ENCODE data around the gene WIPI1.

The WIPI1 gene

DNA sequence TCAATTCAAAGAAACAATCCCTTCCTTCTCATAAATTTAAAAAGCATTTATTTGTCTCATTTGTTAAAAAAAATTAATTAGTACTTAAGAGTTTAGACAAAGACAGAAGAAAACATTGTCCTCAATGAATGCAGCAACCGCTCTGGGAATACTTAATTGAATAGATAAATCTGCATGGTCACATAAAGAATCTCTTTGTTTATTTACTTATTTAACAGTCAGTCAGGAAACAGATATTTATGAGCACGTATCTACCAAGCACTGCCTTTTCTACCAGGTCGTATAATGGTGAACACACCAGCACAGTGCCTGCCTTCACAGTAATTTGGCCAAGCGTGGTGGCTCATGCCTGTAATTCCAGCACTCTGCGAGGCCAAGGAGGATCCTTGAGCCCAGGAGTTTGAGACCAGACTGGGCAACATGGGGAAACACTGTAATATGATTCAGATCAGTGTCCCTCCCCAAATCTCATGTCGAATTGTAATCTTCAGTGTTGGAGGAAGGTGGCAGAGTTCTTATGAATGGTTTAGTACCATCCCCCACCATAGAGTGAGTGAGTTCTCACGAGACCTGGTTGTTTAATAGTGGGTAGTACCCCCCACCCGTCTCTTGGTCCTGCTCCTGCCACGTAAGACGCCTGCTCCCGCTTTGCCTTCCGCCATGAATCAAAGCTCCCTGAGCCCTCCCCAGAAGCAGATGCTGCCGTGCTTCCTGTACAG lies 8.1 kb downstream of the WIPI1 start:
- TF ChIP-seq MYC (IDR thresholded peaks at IDR 0.05; ENCODE audit: low read depth, low read length): no peak
- TF ChIP-seq POLR2A (IDR thresholded peaks at IDR 0.05; ENCODE audit: extremely low read depth, insufficient read length): no peak
- TF ChIP-seq, protein P1, sequence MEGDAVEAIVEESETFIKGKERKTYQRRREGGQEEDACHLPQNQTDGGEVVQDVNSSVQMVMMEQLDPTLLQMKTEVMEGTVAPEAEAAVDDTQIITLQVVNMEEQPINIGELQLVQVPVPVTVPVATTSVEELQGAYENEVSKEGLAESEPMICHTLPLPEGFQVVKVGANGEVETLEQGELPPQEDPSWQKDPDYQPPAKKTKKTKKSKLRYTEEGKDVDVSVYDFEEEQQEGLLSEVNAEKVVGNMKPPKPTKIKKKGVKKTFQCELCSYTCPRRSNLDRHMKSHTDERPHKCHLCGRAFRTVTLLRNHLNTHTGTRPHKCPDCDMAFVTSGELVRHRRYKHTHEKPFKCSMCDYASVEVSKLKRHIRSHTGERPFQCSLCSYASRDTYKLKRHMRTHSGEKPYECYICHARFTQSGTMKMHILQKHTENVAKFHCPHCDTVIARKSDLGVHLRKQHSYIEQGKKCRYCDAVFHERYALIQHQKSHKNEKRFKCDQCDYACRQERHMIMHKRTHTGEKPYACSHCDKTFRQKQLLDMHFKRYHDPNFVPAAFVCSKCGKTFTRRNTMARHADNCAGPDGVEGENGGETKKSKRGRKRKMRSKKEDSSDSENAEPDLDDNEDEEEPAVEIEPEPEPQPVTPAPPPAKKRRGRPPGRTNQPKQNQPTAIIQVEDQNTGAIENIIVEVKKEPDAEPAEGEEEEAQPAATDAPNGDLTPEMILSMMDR (IDR thresholded peaks at IDR 0.05; ENCODE audit: low read depth, low read length): no peak
- TF ChIP-seq, protein P2, sequence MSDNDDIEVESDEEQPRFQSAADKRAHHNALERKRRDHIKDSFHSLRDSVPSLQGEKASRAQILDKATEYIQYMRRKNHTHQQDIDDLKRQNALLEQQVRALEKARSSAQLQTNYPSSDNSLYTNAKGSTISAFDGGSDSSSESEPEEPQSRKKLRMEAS (IDR thresholded peaks at IDR 0.05; ENCODE audit: low read depth, low read length): no peak
- DNase-seq (ENCODE audit: low read depth): no peak

DNA sequence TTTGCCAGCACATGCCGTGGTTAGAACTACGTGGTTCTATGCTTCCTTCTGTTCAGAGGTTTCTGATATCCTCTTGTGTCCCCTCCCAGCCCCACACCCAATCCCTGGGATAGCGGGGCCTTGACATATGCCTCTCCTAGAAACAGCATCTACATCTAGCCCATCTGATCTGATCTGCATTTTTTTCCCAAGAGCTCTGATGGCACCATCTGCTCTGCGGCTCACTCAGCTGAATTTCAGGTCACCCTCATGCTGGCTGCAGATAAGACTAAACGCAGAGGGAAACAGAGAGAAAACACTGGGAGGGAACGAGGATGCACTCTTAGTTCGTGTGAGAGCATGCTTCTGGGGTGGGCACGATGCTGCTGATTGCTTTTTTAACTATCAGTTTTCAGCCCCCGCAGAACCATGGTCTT lies 10.7 kb downstream of the WIPI1 start:
- no peak for DNase-seq (ENCODE audit: low read depth)
- TF ChIP-seq MYC (IDR thresholded peaks at IDR 0.05; ENCODE audit: low read depth, low read length) (no peak), POLR2A (IDR thresholded peaks at IDR 0.05; ENCODE audit: extremely low read depth, insufficient read length) (no peak)
- TF ChIP-seq, protein P2 (IDR thresholded peaks at IDR 0.05; ENCODE audit: low read depth, low read length): no peak
- TF ChIP-seq, protein P1 (IDR thresholded peaks at IDR 0.05; ENCODE audit: low read depth, low read length): no peak
- no peak overlapping the region for H3K4me3 ChIP-seq (ENCODE audit: low read depth, low read length)

More for the DNA sequence above, 8.1 kb downstream of the WIPI1 start:
- no peak overlapping the region for H3K4me3 ChIP-seq (ENCODE audit: low read depth, low read length)

- TF ChIP-seq MYC (IDR thresholded peaks at IDR 0.05; ENCODE audit: low read depth, low read length) (no peak), POLR2A (IDR thresholded peaks at IDR 0.05; ENCODE audit: extremely low read depth, insufficient read length) (no peak)
- TF ChIP-seq, protein P1 (IDR thresholded peaks at IDR 0.05; ENCODE audit: low read depth, low read length): no peak
- TF ChIP-seq, protein P2 (IDR thresholded peaks at IDR 0.05; ENCODE audit: low read depth, low read length): no peak
These were observed 11.6 kb downstream of the WIPI1 start for GRCh38 chr17:68445671-68446070.

GRCh38 chr17:68443972-68444464 lies 13.3 kb downstream of the WIPI1 start:
- TF ChIP-seq, protein P2 (IDR thresholded peaks at IDR 0.05; ENCODE audit: low read depth, low read length): no peak
- TF ChIP-seq POLR2A (IDR thresholded peaks at IDR 0.05; ENCODE audit: extremely low read depth, insufficient read length): no peak
- TF ChIP-seq MYC (IDR thresholded peaks at IDR 0.05; ENCODE audit: low read depth, low read length): no peak
- TF ChIP-seq, protein P1 (IDR thresholded peaks at IDR 0.05; ENCODE audit: low read depth, low read length): no peak
- no peak overlapping the region for H3K4me3 ChIP-seq (ENCODE audit: low read depth, low read length)
- no peak for DNase-seq (ENCODE audit: low read depth)

More at GRCh38 chr17:68445671-68446070, 11.6 kb downstream of the WIPI1 start:
- no peak for DNase-seq (ENCODE audit: low read depth)
- H3K4me3 ChIP-seq (ENCODE audit: low read depth, low read length): no peak overlapping the region

DNA sequence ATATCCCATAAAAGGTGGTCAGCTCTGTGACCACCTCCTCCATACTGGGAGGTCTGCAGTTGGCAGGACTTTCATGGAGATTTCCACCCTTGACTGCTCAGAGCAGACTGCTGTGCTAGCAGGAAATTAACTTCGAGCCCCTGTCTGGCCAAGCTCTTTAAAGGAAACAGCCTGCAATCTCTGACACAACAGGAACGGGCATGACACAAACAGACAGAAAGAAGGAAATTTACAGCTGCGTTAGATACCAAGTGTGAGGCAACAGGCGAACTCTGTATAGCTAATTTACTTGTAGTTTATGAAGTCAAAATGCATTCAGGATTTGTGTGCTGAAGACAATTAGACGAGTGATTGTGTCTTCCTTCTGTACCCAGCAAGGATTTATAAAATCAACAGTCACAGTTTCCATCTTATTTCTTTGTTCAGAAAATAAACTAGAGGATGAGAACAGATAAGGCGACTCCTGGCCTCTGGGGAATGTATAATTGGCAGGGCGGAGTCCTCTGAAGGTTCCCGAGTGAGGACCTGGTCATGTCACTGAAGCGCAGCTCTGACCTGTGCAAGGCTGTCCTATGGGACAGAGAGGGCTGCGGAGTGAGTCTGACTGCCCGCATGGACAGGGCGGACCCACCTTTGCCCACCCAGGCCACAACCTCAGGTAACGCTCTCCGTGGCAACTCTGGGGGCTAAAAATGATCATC lies 16.1 kb downstream of the WIPI1 start:
- TF ChIP-seq, protein P1 (IDR thresholded peaks at IDR 0.05; ENCODE audit: low read depth, low read length): no peak
- TF ChIP-seq, protein P2 (IDR thresholded peaks at IDR 0.05; ENCODE audit: low read depth, low read length): no peak
- TF ChIP-seq POLR2A (IDR thresholded peaks at IDR 0.05; ENCODE audit: extremely low read depth, insufficient read length) (no peak), MYC (IDR thresholded peaks at IDR 0.05; ENCODE audit: low read depth, low read length) (no peak)
- H3K4me3 ChIP-seq (ENCODE audit: low read depth, low read length): no peak overlapping the region
- peak; percentile 65 for DNase-seq (ENCODE audit: low read depth)

All from NB4 (cell line).